Measurements from ENCODE around the gene OSBPL1A. TPM values are rescaled to one million over a fixed set of nuclear protein-coding genes. Genes with fewer than 3 reads are reported as not detected.

Gene OSBPL1A
- total RNA-seq, 1 donor from 2014 or later = 34.8 TPM

DNA sequence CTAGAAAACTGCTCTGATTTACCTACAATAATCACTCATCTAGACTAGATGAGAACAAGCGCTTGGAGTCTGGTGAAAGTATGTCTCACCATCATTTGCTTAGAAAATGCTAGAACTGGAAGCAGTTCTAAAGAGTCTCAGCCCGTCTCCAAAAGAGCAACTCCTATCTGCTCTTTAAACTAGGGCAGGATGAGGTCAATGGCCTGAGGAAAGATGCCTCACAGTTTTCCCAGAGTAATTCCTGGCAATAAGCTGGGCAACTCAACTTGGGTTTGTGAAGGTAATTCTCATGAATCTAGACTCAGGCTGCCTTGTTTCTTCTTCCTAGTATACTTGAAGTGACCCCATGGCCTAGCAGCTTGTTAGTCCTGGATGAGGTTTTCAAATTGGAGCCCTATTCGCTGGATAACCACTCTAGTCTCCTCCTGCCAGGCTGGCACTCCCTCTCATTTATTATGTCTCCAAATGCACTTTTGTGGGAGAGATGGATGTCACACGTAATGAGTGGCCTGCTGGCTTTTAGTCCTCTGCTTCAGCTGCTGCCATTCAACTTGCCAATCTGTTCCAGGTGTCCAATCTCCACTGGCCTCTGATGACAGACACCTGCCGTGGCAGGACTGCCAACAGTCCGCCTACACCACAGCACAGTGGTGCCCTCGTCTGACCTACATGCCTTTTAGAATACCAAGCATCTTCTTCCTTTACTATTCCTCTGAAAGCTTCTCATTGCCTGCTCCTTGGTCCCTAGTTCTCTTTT lies 177.9 kb downstream of the OSBPL1A start:
- no peak for DNase-seq

- no peak for DNase-seq
Measured at GRCh38 chr18:24214913-24215312, 182.7 kb downstream of the OSBPL1A start.

- no peak for DNase-seq
Measured at GRCh38 chr18:24214144-24214543, 183.5 kb downstream of the OSBPL1A start.

DNA sequence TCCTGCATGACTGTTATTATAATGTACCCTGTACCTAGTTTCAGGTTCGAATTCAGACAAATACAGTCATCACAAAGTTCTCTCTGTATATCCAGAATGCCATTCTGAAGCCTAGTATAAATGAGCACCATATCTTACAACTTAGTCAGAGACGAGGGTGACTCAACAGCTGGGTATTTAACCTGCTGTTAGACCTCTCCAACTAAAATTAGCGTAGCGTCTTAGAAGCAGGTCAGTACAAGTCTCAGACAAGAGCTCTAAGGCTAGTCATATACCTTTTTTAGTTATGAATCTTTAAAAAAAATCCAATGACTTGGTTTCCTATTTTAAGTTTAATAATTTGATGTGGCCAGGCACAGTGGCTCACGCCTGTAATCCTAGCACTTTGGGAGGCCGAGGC lies 184.7 kb downstream of the OSBPL1A start:
- DNase-seq = no peak

GRCh38 chr18:24209558-24209957 lies 188.1 kb downstream of the OSBPL1A start:
- no peak for DNase-seq

GRCh38 chr18:24208270-24209035 lies 189.2 kb downstream of the OSBPL1A start:
- no peak for DNase-seq

DNA sequence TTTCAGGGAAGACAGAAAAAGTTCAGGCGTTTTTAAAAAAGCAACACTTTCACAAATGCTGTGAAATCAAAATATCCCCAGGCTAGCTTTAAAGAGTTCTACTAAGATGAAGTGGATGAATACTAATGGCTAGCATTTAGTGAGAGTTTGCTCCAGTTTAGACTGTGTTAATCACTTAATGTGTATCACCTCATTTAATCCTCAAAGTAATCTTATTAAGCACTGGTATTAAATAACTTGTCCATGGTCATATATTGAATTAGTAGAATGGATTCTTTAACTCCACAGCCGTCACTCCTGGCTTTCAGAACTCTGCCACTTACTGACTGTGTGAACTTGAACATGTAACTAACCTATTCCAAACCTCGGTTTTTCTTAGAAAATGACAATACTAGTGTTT lies 192.7 kb downstream of the OSBPL1A start:
- DNase-seq = no peak

DNA sequence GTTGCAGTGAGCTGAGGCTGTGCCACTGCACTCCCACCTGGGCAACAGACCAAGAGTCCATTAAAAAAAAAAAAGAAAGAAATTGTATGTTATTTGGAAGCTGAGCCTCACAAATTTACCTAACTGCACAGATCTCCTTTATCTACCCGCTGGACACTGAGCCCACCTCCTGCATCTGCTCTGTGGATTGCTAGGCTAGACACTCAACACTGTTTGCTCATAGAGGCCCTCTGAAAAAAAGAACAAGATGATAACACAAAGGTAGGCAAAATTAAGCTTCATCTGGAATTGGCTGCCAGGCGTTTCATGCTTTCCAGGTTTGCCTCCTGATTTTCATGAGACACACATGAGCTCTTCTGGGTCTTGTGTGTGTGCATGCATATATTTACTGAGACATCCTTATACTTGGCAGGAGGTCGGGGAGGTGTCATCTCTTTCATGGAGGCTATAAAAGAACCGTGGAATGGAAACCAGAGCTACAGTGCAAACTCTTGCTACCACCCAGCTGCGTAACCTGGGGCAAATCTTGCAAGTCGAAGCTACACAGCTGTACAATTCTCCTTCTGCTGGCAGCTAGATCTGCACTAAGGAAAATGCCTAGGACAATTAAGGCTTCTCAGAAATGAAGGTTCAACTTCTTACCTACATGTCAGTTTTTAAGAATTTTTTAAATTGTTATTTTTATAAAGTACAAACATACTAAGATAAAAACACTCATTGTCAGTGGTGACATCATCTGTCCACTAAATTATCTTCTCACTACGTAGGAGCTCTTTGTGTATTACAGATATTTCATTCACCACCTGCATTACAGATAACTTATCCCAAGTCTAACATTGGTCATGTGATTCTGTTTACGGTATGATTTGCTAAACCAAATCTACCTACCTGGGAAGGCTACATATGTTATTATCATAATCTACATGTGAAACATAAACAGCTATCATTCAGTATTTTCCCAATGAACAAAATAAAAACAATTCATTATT lies 195.6 kb downstream of the OSBPL1A start:
- no peak for DNase-seq

- DNase-seq = no peak
Measured at GRCh38 chr18:24200494-24201290, 196.9 kb downstream of the OSBPL1A start.

- DNase-seq = no peak
Measured at GRCh38 chr18:24199372-24199962, 198.2 kb downstream of the OSBPL1A start.

DNA sequence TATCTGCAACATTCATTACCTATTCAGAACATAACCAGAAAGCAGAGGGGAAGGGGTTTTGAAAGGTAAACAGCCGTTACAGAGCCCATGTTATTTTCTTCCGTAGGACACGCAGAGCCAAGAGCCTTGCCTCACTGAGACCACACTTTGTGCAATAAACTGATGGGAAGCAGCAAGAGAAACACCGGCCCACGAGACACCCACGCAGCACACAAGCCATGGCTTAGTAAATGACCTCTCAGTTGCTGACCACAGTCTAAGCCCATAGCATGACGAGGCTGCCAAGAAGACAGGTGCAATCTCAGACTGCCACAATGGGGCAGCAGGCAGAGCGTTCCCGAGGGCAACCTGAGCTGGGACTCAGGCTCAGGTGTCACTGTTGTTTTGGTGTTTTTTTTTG lies 199.2 kb downstream of the OSBPL1A start:
- DNase-seq = no peak

- DNase-seq = no peak
Measured at GRCh38 chr18:24197412-24197811, 200.2 kb downstream of the OSBPL1A start.

GRCh38 chr18:24196764-24197163 lies 200.9 kb downstream of the OSBPL1A start:
- DNase-seq = no peak

- no peak for DNase-seq
Measured at GRCh38 chr18:24195296-24196053, 202.1 kb downstream of the OSBPL1A start.

- peak; percentile 26 for DNase-seq
Measured at GRCh38 chr18:24190590-24190989, 207.0 kb downstream of the OSBPL1A start.

- no peak for DNase-seq
Measured at GRCh38 chr18:24189664-24190346, 207.8 kb downstream of the OSBPL1A start.

DNA sequence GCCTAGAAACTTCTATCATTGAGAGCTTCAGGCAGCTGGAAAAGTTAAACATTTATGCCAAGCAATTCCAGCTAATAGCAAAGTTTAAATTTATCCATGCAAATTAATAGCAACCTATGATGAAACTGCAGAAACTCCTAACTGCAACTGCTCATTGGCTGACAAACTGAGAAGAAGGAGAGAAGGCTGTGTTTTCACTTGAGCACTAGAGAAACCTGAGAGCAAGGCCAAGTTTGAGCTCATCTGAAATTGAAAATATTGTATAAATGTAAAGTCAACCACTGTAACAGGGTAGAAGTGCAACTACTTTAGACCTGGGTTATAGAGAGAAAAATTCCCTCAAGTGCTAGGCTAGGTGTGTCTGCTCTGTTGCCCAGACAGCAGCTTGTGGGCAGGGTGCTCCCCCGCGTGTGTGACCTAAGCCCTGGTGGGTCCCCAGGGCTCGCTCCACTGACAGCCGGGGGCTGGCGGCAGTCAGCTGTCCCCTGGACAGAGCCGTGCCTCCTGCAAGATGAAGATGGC lies 208.6 kb downstream of the OSBPL1A start:
- peak; percentile 12 for DNase-seq

- no peak for DNase-seq
Measured at GRCh38 chr18:24188120-24188519, 209.5 kb downstream of the OSBPL1A start.

GRCh38 chr18:24187689-24188088 lies 209.9 kb downstream of the OSBPL1A start:
- no peak for DNase-seq

GRCh38 chr18:24187049-24187448 lies 210.6 kb downstream of the OSBPL1A start:
- DNase-seq = no peak
